Measurements from ENCODE around the gene ITCH.

DNA sequence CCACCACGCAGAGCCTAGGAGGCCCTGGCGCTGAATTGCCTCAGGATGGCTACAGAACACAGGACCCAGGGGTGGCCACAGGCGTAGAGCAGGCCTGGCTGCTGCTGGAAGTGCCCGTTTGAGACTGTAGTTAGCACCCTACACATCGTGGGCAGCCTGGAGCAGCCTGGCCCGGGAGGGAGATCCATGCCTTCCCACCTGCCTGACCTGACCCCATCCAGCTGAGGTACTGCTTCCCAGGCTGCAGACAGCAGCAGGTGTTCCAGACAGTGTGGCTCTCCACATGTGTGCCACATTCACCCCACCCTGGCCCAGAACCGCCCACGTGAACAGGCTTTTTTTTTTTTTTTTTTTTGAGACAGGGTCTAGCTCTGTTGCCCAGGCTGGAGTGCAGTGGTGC lies 174.6 kb downstream of the ITCH start:
- TF ChIP-seq, protein P1, sequence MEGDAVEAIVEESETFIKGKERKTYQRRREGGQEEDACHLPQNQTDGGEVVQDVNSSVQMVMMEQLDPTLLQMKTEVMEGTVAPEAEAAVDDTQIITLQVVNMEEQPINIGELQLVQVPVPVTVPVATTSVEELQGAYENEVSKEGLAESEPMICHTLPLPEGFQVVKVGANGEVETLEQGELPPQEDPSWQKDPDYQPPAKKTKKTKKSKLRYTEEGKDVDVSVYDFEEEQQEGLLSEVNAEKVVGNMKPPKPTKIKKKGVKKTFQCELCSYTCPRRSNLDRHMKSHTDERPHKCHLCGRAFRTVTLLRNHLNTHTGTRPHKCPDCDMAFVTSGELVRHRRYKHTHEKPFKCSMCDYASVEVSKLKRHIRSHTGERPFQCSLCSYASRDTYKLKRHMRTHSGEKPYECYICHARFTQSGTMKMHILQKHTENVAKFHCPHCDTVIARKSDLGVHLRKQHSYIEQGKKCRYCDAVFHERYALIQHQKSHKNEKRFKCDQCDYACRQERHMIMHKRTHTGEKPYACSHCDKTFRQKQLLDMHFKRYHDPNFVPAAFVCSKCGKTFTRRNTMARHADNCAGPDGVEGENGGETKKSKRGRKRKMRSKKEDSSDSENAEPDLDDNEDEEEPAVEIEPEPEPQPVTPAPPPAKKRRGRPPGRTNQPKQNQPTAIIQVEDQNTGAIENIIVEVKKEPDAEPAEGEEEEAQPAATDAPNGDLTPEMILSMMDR (conservative IDR thresholded peaks at IDR 0.05 in 1 of 2, IDR thresholded peaks at IDR 0.05 in 1 of 2; ENCODE audit: extremely low read depth in 1 of 2, insufficient read depth in 1 of 2, low read depth in 1 of 2, low read length in 2 of 2): no peak
- TF ChIP-seq EZH2 (IDR thresholded peaks at IDR 0.05; ENCODE audit: borderline replicate concordance, low read length): no peak
